Measurements from ENCODE around the gene NPBWR2. TPM values are rescaled to one million over a fixed set of nuclear protein-coding genes. Genes with fewer than 3 reads are reported as not detected.

The NPBWR2 gene
- total RNA-seq, 1 experiment from 2014 or later, result not detected

GRCh38 chr20:64075556-64075955 is 31.8 kb downstream of the NPBWR2 start:
- CTCF ChIA-PET, result no interaction called here
- intact Hi-C loops (cut with micrococcal nuclease), result no loop called here
- no peaks in the 10 kb centered on the region for H3K27me3 ChIP-seq (ENCODE audit: insufficient read depth, low read length)
- POLR2A ChIA-PET, result interaction anchor here (1.8 kb wide), 1 partner anchor 13 kb away, joined by 5 read pairs; no protein-coding TSS in a partner anchor
- H3K9ac ChIP-seq (ENCODE audit: low read length), result no peak overlapping the region
- peaks cover 9% of the 10 kb centered on the region; the same call in 1 of the 2 replicates for H3K79me2 ChIP-seq (ENCODE audit: insufficient read depth, low read length)
- no peak overlapping the region for H3K27ac ChIP-seq (ENCODE audit: low read depth, low read length)
- TF ChIP-seq POLR2A (IDR thresholded peaks at IDR 0.05; ENCODE audit: borderline replicate concordance, extremely low read depth, insufficient read depth, insufficient read length) (no peak), CEBPB (IDR thresholded peaks at IDR 0.05; ENCODE audit: low read depth) (no peak), FOSL1 (IDR thresholded peaks at IDR 0.05; ENCODE audit: low read depth) (no peak), EZH2 (IDR thresholded peaks at IDR 0.05) (no peak), TCF7L2 (IDR thresholded peaks at IDR 0.05; ENCODE audit: borderline replicate concordance, extremely low read depth, insufficient read depth, insufficient read length) (no peak), CTCF (IDR thresholded peaks at IDR 0.05 in 2 of 3, conservative IDR thresholded peaks at IDR 0.05 in 1 of 3; ENCODE audit: borderline replicate concordance in 1 of 3, insufficient read depth in 1 of 3, low read depth in 2 of 3, low read length in 2 of 3) (no peak), CBX3 (IDR thresholded peaks at IDR 0.05; ENCODE audit: low read depth) (no peak)
- no peak overlapping the region for H2AFZ ChIP-seq (ENCODE audit: low read depth, low read length, poor library complexity, severe bottlenecking)
- BruUV-seq (replicated peaks), result no TSS peak
- DNase-seq (ENCODE audit: low read depth, low spot score) (no peak), ATAC-seq (no peak)
- no peaks in the 10 kb centered on the region for H3K36me3 ChIP-seq (ENCODE audit: control insufficient read depth in 1 of 2, insufficient read depth in 2 of 2, low read length in 2 of 2)
- no peaks in the 10 kb centered on the region for H3K9me2 ChIP-seq (ENCODE audit: insufficient read depth)
- no peaks in the 10 kb centered on the region for H3K9me3 ChIP-seq (ENCODE audit: control insufficient read depth in 1 of 2, insufficient read depth in 1 of 2, low read depth in 1 of 2, low read length in 2 of 2)
- peaks cover 9 to 14% of the 10 kb centered on the region in 2 experiments for H3K4me1 ChIP-seq (ENCODE audit: control insufficient read depth in 1 of 2, insufficient read depth in 2 of 2, low read length in 2 of 2)
- RAD21 ChIA-PET (ENCODE audit: low non-redundant PET in 1 of 2, low total read pairs in 2 of 2, uncharacterized antibody in 2 of 2, unreplicated experiment in 2 of 2), result no interaction called here
- H3K4me2 ChIP-seq (ENCODE audit: low read length), result no peak overlapping the region
- H4K20me1 ChIP-seq (ENCODE audit: insufficient read depth), result no peaks in the 10 kb centered on the region
- H3K4me3 ChIP-seq (replicated peaks in 1 of 2; ENCODE audit: low read depth in 1 of 2, low read length in 2 of 2), result no peak overlapping the region

- no peak overlapping the region for H3K9ac ChIP-seq (ENCODE audit: low read length)
- ChIA-PET RAD21 (ENCODE audit: low non-redundant PET in 1 of 2, low total read pairs in 2 of 2, uncharacterized antibody in 2 of 2, unreplicated experiment in 2 of 2) (no interaction called here), POLR2A (no interaction called here), CTCF (interaction anchor here (0.6 kb wide), 1 partner anchor 533 kb away, joined by 7 read pairs; no protein-coding TSS in a partner anchor)
- intact Hi-C loops (cut with micrococcal nuclease), result no loop called here
- H3K36me3 ChIP-seq (ENCODE audit: control insufficient read depth in 1 of 2, insufficient read depth in 2 of 2, low read length in 2 of 2), result no peaks in the 10 kb centered on the region
- H3K4me2 ChIP-seq (ENCODE audit: low read length), result no peak overlapping the region
- no peak overlapping the region for H2AFZ ChIP-seq (ENCODE audit: low read depth, low read length, poor library complexity, severe bottlenecking)
- H3K4me3 ChIP-seq (replicated peaks in 1 of 2; ENCODE audit: low read depth in 1 of 2, low read length in 2 of 2), result no peak overlapping the region
- H3K9me2 ChIP-seq (ENCODE audit: insufficient read depth), result no peaks in the 10 kb centered on the region
- H3K79me2 ChIP-seq (ENCODE audit: insufficient read depth, low read length), result peaks cover 9% of the 10 kb centered on the region; the same call in 1 of the 2 replicates
- H4K20me1 ChIP-seq (ENCODE audit: insufficient read depth), result no peaks in the 10 kb centered on the region
- no peaks in the 10 kb centered on the region for H3K9me3 ChIP-seq (ENCODE audit: control insufficient read depth in 1 of 2, insufficient read depth in 1 of 2, low read depth in 1 of 2, low read length in 2 of 2)
- no peaks in the 10 kb centered on the region for H3K27me3 ChIP-seq (ENCODE audit: insufficient read depth, low read length)
- TF ChIP-seq ATF3 (IDR thresholded peaks at IDR 0.05) (no peak), CEBPB (IDR thresholded peaks at IDR 0.05; ENCODE audit: low read depth) (no peak)
- H3K4me1 ChIP-seq (ENCODE audit: control insufficient read depth in 1 of 2, insufficient read depth in 2 of 2, low read length in 2 of 2), result peaks cover 9 to 14% of the 10 kb centered on the region in 2 experiments
- no peak overlapping the region for H3K27ac ChIP-seq (ENCODE audit: low read depth, low read length)
- no TSS peak for BruUV-seq (replicated peaks)
- DNase-seq (ENCODE audit: low read depth, low spot score), result no peak
- ATAC-seq, result no peak
These were observed 32.4 kb downstream of the NPBWR2 start for GRCh38 chr20:64074963-64075362.
